ENCODE data around the gene TMEM82.

- TF ChIP-seq CTCF (IDR thresholded peaks at IDR 0.05 in 4 of 5, conservative IDR thresholded peaks at IDR 0.05 in 1 of 5) (no peak), POLR2A (IDR thresholded peaks at IDR 0.05) (no peak)
Measured at GRCh38 chr1:15755646-15756040, 13.3 kb downstream of the TMEM82 start.
